ENCODE measurements around the gene RAP2B.

- no peak for TF ChIP-seq CTCF (IDR thresholded peaks at IDR 0.05)
- TF ChIP-seq EZH2 (IDR thresholded peaks at IDR 0.05; ENCODE audit: borderline replicate concordance, insufficient read depth, low read depth, low read length, poor library complexity, severe bottlenecking): no peak
Measured at GRCh38 chr3:153162513-153163392, 727 bp downstream of the RAP2B start.

Measured in B cell (primary cell).